Measurements from ENCODE around the gene GRIPAP1.

Gene GRIPAP1, protein sequence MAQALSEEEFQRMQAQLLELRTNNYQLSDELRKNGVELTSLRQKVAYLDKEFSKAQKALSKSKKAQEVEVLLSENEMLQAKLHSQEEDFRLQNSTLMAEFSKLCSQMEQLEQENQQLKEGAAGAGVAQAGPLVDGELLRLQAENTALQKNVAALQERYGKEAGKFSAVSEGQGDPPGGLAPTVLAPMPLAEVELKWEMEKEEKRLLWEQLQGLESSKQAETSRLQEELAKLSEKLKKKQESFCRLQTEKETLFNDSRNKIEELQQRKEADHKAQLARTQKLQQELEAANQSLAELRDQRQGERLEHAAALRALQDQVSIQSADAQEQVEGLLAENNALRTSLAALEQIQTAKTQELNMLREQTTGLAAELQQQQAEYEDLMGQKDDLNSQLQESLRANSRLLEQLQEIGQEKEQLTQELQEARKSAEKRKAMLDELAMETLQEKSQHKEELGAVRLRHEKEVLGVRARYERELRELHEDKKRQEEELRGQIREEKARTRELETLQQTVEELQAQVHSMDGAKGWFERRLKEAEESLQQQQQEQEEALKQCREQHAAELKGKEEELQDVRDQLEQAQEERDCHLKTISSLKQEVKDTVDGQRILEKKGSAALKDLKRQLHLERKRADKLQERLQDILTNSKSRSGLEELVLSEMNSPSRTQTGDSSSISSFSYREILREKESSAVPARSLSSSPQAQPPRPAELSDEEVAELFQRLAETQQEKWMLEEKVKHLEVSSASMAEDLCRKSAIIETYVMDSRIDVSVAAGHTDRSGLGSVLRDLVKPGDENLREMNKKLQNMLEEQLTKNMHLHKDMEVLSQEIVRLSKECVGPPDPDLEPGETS

GRCh38 chrX:49002091-49002935 is at the start of gene GRIPAP1:
Gene GRIPAP1, minus strand, starts transcription at chrX:49002264. Its CDS starts 35 bp downstream, at chrX:49002229.
- DNase-seq (ENCODE audit: low read depth) = peak; percentile 88

GRCh38 chrX:49043987-49044281 is 41.9 kb upstream of the GRIPAP1 start:
- no peak for DNase-seq (ENCODE audit: low read depth)

DNA sequence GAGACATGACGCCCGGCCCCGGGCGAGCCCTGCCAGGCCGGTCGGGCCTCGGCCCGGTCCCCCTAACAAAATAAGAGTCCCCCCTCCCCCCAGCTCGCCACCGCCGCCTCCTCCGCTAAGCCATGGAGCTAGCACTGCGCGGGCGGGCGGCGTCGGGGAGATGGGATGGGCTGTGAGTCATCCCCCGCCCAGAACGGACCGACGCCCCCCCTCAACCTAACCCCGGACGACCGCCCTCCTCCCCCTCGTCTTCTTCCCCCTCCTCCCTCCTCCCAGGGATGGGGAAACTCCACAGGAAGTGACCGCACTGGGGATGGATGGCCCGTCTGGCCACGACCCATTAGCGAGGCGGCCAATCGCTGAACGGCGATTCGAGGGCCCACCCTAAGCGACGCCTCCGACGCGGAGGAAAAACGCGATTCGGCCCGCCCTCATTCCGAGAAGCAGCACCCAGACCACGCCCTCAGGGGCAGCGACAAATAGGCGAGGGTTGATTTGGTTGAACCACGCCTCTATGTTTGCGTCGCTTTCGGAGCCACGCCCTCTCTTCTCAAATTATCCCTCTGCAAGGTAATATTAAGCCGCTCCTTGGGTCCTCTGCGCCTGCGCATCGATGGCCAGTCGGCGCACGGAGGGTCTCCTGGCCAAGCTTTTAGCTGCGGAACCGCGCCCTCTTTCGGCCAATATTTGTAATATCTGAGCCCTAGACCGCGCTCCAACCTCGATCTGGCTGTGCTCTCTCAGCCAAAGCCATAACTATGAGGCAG is 41.3 kb upstream of the GRIPAP1 start, which contains the start of gene TFE3:
TSS of gene TFE3 (minus strand) at position 138 of the 767 bp plus-strand sequence. CDS start at position 7, 131 bp downstream.
- DNase-seq (ENCODE audit: low read depth) = peak; percentile 97

GRCh38 chrX:49042581-49043219 is 40.6 kb upstream of the GRIPAP1 start:
- no peak for DNase-seq (ENCODE audit: low read depth)

GRCh38 chrX:49041744-49042580 is 39.9 kb upstream of the GRIPAP1 start:
- DNase-seq (ENCODE audit: low read depth) = peak; percentile 65

DNA sequence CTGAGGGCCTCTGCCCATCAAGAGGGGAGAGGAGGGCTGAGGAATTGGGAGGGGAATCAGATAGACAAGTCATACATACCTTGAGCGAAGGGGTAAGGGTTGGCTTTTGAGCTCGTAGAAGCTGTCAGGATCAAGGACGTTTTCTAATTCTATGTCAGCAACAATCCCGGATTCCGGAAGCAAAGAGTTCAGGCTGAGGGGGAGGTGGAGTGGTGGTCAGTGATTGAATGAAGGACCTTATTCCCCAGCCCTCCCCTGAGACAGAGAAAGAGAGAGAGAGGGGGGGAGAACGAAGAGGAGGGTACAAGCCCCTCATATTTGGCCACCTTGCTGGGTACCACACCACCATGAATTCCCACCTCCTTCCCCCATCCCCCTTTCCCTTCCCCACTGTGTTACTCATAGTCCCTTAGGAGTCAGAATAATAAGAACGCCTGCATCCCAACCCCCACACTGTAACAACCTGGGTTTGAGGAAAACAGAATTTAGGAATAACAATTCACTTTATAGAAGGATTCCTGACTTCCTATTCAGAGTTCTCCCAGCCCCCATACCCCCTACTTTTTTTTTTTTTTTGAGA is 38.4 kb upstream of the GRIPAP1 start:
- DNase-seq (ENCODE audit: low read depth) = peak; percentile 26

GRCh38 chrX:49039598-49040375 is 37.7 kb upstream of the GRIPAP1 start:
- peak; percentile 93 for DNase-seq (ENCODE audit: low read depth)

GRCh38 chrX:49037883-49038475 is 35.9 kb upstream of the GRIPAP1 start:
- peak; percentile 75 for DNase-seq (ENCODE audit: low read depth)

- no peak for DNase-seq (ENCODE audit: low read depth)
Observed at GRCh38 chrX:49030283-49030682, 28.2 kb upstream of the GRIPAP1 start.

- no peak for DNase-seq (ENCODE audit: low read depth)
Observed at GRCh38 chrX:49029876-49030275, 27.8 kb upstream of the GRIPAP1 start.

GRCh38 chrX:49019599-49020249 is 17.7 kb upstream of the GRIPAP1 start:
- no peak for DNase-seq (ENCODE audit: low read depth)

GRCh38 chrX:49019050-49019449 is 17.0 kb upstream of the GRIPAP1 start:
- no peak for DNase-seq (ENCODE audit: low read depth)

DNA sequence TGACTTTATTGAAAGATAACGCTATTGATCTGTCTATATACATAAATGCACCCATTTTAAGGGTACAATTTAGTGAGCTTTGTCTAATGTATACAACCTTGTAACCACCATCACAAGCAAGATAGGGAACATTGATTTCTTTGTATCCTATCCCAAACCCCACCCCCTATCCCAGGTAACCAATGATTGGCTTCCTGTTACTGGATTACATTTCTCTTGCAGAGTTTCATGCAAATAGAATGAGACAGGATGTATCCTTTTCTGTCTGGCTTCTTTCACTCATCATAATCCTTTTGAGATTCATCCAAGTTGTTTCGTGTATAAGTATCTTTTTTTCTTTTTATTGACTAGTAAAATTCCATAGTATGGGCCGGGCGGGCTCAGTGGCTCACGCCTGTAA is 1.6 kb upstream of the GRIPAP1 start:
- DNase-seq (ENCODE audit: low read depth) = peak; percentile 11

DNA sequence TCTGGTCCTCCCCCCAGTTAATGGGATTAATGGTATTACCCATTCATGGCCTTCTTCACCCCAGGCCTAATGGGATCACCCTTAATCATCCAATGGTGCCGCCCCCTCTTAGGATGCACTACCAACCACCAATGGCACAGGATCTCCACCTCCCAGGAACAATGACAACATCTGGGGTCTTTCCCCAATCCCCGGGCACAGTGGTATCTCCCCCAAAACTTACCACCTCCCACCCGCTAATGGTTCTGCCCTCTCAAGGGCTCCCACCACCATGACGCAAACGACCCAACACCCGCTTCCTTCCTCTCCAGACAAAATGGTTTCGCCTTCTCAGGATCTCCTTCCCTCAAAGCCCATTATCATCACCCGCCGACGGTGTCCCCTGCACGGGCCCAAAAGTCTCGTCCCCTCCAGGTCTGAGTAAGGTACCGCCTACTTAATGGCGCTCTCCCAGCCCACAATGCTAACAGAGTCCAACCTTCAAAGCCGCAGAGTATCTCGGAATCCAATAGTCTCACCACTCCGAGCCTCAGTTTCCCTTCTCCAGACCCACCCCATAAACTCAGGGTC is 458 bp downstream of the GRIPAP1 start:
- peak; percentile 37 for DNase-seq (ENCODE audit: low read depth)

GRCh38 chrX:49000636-49001035 is 1.4 kb downstream of the GRIPAP1 start:
- DNase-seq (ENCODE audit: low read depth) = no peak

DNA sequence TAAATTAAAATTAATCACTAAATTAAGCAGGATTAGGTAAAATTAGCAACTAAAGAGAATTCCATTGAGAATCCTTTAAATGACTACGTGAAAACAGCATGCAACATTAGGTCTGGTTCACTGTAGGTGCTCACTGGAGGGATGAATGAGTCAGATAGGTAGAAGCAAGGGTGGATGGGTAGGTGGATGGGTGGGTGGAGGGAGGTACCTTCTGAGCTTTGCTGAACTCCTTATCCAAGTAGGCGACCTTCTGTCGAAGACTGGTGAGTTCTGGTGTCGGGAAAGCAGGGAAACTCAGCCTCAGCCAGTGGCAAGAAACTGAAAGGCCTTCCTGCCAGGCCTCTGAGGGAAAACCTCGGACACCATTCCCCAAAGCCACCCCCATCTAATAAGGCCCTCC is 3.0 kb downstream of the GRIPAP1 start:
- no peak for DNase-seq (ENCODE audit: low read depth)

- DNase-seq (ENCODE audit: low read depth) = no peak
Observed at GRCh38 chrX:48998391-48998790, 3.7 kb downstream of the GRIPAP1 start.

DNA sequence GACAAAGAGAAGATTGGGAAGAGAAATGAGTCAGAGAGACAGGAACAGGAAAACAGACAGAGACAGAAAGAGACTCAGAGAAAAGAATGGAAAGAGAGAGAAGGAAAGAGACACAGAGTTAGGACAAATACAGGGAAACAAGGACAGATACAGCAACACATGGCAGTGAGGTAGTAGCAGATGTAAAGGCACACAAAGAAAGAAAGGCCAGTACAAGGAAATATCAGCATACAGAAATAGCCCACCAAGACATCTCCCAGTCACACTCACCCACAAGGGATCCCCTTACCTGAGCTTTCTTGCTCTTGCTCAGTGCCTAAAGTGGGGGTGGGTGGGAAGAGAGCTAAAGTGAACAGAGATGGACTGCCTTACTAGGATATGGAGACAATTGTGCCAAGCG is 4.2 kb downstream of the GRIPAP1 start:
- no peak for DNase-seq (ENCODE audit: low read depth)
